H7 (cell line): Measurements from ENCODE around the gene SIRPB2. TPM values are rescaled to one million over a fixed set of nuclear protein-coding genes. Genes with fewer than 3 reads are reported as not detected.

Experiments used
- DNase-seq: peaks from one replicate; pipeline ENCODE4 v3.0.0; 2012
- H3K27me3 ChIP-seq: 2 replicates; pipeline ENCODE4 v1.6.0; 2011; ENCODE audit warnings: mild to moderate bottlenecking, low read length; ENCODE audit not compliant: control insufficient read depth, insufficient read depth
- H3K36me3 ChIP-seq: replicated peaks from 2 replicates; pipeline ENCODE4 v1.5.1; 2011; ENCODE audit warnings: low read length; ENCODE audit not compliant: control insufficient read depth, insufficient read depth
- H3K4me3 ChIP-seq: 2 replicates; pipeline ENCODE4 v1.5.1; 2011; ENCODE audit warnings: low read depth, mild to moderate bottlenecking, control low read depth, low read length, moderate library complexity; ENCODE audit not compliant: insufficient read depth
- total RNA-seq: library from RNA; depleted of rRNA; stranded (reverse); fragments of >200 nt; shearing (Covaris generic); gene quantifications from 2 replicates; pipeline ENCODE4 v1.2.3, GENCODE V29; 2014

Gene SIRPB2
- total RNA-seq, 1 experiment from 2014 or later = not detected

GRCh38 chr20:1471242-1471641, 20.0 kb downstream of the SIRPB2 start:
- Histone ChIP-seq H3K27me3 (no peaks in the 10 kb centered on the region), H3K4me3 (no peak overlapping the region), H3K36me3 (no peaks in the 10 kb centered on the region)
- DNase-seq = no peak

DNA sequence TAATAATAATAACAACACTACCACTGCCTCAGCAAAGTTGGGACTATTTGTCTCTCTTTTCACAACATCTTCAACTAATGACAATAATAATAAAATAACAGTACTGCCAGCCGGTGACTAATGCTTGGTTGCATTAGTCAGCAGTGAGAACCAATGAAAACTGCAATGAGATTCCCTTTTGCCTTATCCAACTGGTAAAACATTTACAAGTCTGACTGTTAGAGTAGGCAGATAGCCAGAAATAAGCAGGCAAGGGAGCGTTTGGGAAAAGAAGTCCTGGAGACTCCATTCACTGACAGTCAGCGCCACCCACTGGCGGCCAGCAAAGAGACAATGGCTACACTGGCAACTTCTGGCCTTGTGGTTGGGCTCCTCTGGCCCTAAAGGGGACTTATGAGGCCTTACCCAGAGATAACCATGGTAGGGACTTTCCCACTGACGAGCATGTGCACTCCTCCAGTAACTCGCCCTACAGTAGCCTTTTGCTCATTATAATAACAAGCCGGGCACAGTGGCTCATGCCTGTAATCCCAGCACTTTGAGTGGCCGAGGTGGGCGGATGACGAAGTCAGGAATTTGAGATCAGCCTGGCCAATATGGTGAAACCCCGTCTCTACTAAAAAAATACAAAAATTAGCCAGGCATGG, 21.2 kb downstream of the SIRPB2 start:
- Histone ChIP-seq H3K4me3 (no peak overlapping the region), H3K27me3 (no peaks in the 10 kb centered on the region), H3K36me3 (peaks cover 2% of the 10 kb centered on the region)
- peak; percentile 75 for DNase-seq

DNA sequence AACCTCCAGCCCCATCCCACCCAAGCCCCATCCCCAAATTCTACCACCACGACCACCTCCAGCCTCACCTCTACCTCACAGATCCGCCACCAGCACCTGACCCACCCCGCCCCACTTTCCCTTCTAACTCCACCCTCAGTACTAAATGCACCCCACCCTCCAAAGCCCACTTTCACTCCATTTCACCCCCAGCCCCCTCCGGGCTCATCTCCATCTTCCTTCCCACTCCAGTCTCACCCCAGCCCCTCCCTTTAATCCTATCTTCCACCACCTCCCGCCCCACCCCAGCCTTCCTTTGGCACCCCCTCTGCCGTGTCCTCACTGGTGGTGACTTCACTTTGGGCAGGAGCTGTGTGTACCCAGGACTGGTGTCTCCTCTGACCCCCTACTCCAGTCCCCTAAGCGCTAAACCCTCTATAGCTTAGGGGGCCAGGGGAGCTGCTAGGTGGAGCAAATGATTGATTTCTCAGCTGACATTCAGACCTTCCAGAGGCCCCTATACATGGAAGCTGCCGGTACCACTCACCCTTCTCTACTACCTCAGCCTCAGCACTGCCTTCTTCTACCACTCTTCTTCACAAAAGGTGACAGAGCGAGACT, 21.8 kb downstream of the SIRPB2 start:
- Histone ChIP-seq H3K27me3 (no peaks in the 10 kb centered on the region), H3K36me3 (peaks cover 3% of the 10 kb centered on the region), H3K4me3 (no peak overlapping the region)
- no peak for DNase-seq

DNA sequence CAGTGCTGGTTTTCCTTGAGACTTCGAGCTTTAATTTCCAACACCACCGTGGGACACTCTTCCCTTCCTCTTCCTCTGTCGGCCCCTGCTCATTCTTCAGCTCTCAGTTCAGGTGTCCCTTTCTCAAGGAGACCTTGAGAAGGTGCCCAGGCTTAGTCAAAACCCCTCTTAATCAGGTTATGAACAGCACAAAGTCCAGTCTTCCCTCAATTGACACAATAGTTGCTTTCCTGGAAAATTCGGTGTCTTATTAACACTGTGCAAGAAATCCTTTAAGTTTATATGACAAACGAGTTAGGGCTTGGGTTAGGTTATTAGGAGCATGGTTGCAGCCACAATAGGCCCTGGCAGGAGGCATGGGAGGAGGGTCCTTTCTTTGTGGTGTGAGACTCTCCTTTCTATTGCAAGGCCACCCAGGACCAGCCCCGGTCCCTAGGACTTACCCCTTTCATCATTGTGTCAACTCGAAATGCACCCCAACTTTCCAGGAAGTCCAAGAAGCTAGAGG, 23.0 kb downstream of the SIRPB2 start:
- no peak overlapping the region for H3K4me3 ChIP-seq
- H3K36me3 ChIP-seq = peaks cover 13% of the 10 kb centered on the region
- no peak for DNase-seq
- no peaks in the 10 kb centered on the region for H3K27me3 ChIP-seq

GRCh38 chr20:1467355-1468116, 23.7 kb downstream of the SIRPB2 start:
- DNase-seq = peak; percentile 30
- H3K36me3 ChIP-seq = peaks cover 16% of the 10 kb centered on the region
- H3K27me3 ChIP-seq = no peaks in the 10 kb centered on the region
- H3K4me3 ChIP-seq = no peak overlapping the region

DNA sequence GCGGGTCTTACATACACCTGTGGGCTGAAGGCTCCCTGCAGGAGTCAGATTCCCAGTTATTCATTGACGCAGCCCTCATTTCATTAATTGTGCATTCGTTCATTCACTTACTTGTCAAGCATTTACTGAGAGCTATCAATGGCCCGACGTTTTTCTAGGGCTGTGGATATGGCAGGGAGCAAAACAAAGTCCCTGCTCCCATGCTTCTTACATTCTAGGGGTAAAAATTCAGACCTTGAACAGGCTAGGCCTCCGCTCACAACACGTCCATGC, 24.2 kb downstream of the SIRPB2 start:
- no peaks in the 10 kb centered on the region for H3K27me3 ChIP-seq
- DNase-seq = no peak
- no peak overlapping the region for H3K4me3 ChIP-seq
- peaks cover 16% of the 10 kb centered on the region for H3K36me3 ChIP-seq

DNA sequence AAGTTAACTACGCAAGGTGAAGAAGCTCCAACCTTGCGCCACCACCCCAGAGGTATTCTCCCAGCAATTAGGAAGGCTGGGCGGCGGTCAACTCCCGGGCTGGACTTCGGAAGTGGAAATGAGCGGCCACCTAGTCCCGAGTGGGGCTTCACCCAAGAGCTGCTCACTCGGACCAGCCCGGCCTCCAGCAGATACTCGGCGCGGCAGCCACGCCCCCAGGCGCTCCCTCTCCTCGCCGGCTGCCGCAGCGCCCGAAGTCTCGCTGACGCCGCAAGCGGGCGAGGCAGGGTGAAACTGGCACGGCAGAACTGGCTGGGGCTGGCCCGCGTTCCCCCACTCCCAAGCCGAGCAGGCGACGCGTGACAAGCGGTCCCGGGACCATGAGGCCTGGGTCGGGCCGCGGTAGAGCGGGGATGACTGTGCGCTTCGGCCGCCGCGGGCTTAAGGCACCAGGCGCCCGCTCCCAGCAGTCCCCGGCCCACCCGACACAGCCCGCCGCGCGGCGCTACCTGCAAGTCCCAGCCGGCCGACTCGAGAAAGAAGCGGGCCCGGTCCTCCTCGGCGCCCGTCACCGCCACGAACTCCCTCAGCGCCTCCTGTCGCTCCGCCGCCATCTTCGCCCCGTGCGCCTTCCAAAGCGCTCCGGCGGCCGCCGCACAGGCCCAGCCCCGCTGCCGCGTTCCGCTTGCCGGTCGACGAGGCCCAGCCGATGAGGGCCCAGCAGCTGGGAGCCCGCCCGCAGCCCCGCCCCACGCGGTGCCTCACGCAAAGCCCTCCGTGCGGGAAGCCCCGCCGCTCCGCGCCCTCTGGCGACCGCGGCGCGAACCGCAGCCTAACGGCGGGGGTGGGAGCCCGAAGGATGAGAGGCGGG, 24.8 kb downstream of the SIRPB2 start, which contains the start of gene NSFL1C:
TSS of gene NSFL1C (minus strand) at position 639 of the 871 bp plus-strand sequence. CDS start at position 614, 25 bp downstream.
- Histone ChIP-seq H3K36me3 (peaks cover 16% of the 10 kb centered on the region), H3K27me3 (no peaks in the 10 kb centered on the region), H3K4me3 (peak within 1 kb of the TSS; percentile 95)
- DNase-seq = peak; percentile 98

GRCh38 chr20:1465470-1466210, 25.6 kb downstream of the SIRPB2 start:
- H3K36me3 ChIP-seq = peaks cover 19% of the 10 kb centered on the region
- H3K27me3 ChIP-seq = no peaks in the 10 kb centered on the region
- peak overlapping the region; percentile 95 for H3K4me3 ChIP-seq
- no peak for DNase-seq

- no peak for DNase-seq
- Histone ChIP-seq H3K36me3 (peaks cover 23% of the 10 kb centered on the region), H3K27me3 (no peaks in the 10 kb centered on the region), H3K4me3 (no peak overlapping the region)
Observed at GRCh38 chr20:1463971-1464570, 27.1 kb downstream of the SIRPB2 start.

DNA sequence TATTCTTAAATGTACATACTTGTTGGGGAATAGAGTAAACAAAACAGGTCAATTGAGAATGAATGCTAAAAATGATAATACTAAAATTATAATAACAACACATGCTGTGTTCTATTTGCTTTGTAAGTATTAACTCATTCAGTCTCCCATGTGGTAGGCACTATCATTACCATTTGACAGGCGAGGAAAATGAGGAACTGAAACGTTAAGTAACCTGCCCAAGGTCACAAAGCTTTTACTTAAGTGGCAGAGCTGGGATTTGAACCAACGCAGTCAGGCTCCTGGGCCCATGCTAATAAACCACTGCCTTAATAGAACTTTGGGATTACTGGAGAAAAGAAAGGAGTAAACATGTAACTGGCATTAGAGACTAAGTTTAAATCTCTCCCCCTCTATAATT, 28.4 kb downstream of the SIRPB2 start:
- Histone ChIP-seq H3K36me3 (peaks cover 26% of the 10 kb centered on the region), H3K27me3 (no peaks in the 10 kb centered on the region), H3K4me3 (no peak overlapping the region)
- no peak for DNase-seq

DNA sequence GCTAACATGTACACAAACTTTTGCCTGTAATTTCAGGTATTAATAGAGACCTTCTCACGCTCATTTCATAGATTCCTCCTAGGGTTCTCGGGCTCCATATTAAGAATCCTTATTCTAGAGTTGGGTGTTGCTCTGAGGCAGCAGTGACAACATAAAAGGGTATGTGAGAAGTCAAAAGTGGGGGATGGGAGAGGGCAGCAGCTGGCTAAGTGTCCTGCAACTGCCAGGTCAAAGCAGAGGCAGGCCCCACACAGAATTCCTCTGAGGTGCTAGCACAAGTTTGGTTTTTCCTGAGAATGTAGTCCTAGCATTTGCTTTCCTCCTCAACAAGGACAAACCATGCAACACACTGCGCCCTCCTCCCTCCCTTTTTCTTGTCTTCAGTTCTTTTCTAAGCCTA, 29.2 kb downstream of the SIRPB2 start:
- Histone ChIP-seq H3K36me3 (peaks cover 30% of the 10 kb centered on the region), H3K27me3 (no peaks in the 10 kb centered on the region), H3K4me3 (no peak overlapping the region)
- no peak for DNase-seq

DNA sequence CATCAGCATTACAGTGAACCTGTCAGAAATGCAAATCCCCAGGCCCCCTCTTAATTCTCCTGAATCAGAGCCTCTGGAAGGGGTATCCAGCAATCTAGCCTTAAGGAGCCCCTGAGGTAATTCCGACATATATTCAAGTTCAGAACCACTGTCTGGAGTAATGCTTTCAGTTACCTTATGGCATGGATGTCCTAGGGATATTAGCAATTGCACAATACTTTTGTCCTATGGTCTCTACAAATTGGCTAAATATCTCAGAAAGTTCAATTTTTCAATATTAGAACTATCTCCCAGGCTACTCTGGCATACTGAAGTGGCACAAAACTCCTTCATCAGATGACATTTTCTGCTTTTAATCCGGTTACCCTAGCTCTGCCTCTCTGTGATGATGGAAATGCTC, 30.9 kb downstream of the SIRPB2 start:
- no peak for DNase-seq
- H3K36me3 ChIP-seq = peaks cover 36% of the 10 kb centered on the region
- no peaks in the 10 kb centered on the region for H3K27me3 ChIP-seq
- H3K4me3 ChIP-seq = no peak overlapping the region

GRCh38 chr20:1457992-1458391, 33.2 kb downstream of the SIRPB2 start:
- H3K36me3 ChIP-seq = peaks cover 39% of the 10 kb centered on the region
- DNase-seq = no peak
- no peak overlapping the region for H3K4me3 ChIP-seq
- no peaks in the 10 kb centered on the region for H3K27me3 ChIP-seq
